ACC112 (cell line): ENCODE results near the gene IGFBPL1.
"Not testable (repeated sequence)": the region's sequence is repeated elsewhere in the genome, so short reads cannot be mapped to it uniquely, and the experiment has no call there.

Experiments
- H2AFZ ChIP-seq: fragments of 200-600 bp; sonication (generic); one replicate; pipeline ENCODE4 v1.6.0; 2017; ENCODE audit warnings: antibody characterized with exemption, low read length; ENCODE audit not compliant: unreplicated experiment
- H3K27ac ChIP-seq: fragments of 200-600 bp; sonication (generic); 2 replicates; pipeline ENCODE4 v1.5.1; 2014; ENCODE audit warnings: low read depth, mild to moderate bottlenecking, antibody characterized with exemption, low read length, moderate library complexity
- H3K27me3 ChIP-seq: fragments of 200-600 bp; sonication (generic); 2 replicates; pipeline ENCODE4 v1.6.1; 2014; ENCODE audit warnings: mild to moderate bottlenecking, antibody characterized with exemption, low read length, moderate library complexity, mixed read lengths; ENCODE audit not compliant: insufficient read depth
- H3K36me3 ChIP-seq: fragments of 200-600 bp; sonication (generic); 2 replicates; pipeline ENCODE4 v1.6.1; 2016; ENCODE audit warnings: mild to moderate bottlenecking, antibody characterized with exemption, low read length, moderate library complexity, mixed read lengths; ENCODE audit not compliant: insufficient read depth
- H3K4me1 ChIP-seq: fragments of 200-600 bp; sonication (generic); one replicate; pipeline ENCODE4 v1.6.1; 2016; ENCODE audit warnings: low read length, mixed read lengths; ENCODE audit not compliant: insufficient read depth, unreplicated experiment, control insufficient read depth
- H3K4me3 ChIP-seq: fragments of 200-600 bp; sonication (generic); 2 replicates; pipeline ENCODE4 v1.5.1; 2014; ENCODE audit warnings: mild to moderate bottlenecking, low read depth, low read length
- H3K79me2 ChIP-seq: fragments of 200-600 bp; sonication (generic); one replicate; pipeline ENCODE4 v1.6.0; 2016; ENCODE audit warnings: low read length; ENCODE audit not compliant: control insufficient read depth, unreplicated experiment, insufficient read depth

IGFBPL1 gene

GRCh38 chr9:38387751-38388150, 36.5 kb downstream of the IGFBPL1 start:
- Histone ChIP-seq H3K79me2 (peaks cover 2% of the 10 kb centered on the region), H3K27ac (no peak overlapping the region), H2AFZ (no peak overlapping the region), H3K4me1 (no peaks in the 10 kb centered on the region), H3K27me3 (peaks cover 6% of the 10 kb centered on the region; the same call in 1 of the 2 replicates), H3K36me3 (no peaks in the 10 kb centered on the region), H3K4me3 (no peak overlapping the region)

DNA sequence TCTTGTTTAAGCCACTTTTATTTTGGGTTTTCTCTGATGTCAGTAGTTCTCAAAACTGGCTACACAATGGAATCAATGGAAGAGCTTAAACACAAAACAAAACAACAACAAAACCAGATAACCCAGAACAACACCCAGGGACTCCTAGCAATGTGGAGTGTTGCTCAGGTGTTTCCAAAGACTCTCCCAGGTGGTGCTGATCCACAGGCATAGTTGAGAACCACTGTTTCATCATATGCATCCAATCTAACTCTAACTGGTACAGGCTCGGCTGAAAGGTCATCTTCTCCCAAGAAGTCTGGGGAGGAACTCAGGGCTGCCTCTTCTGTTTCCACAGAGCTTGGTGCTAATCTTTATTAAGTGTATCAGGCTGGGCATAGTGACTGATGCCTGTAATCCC, 37.2 kb downstream of the IGFBPL1 start:
- Histone ChIP-seq H3K4me3 (no peak overlapping the region), H3K4me1 (no peaks in the 10 kb centered on the region), H2AFZ (no peak overlapping the region), H3K79me2 (no peaks in the 10 kb centered on the region), H3K27ac (no peak overlapping the region), H3K27me3 (peaks cover 6% of the 10 kb centered on the region; the same call in 1 of the 2 replicates), H3K36me3 (no peaks in the 10 kb centered on the region)

GRCh38 chr9:38386319-38386895, 37.8 kb downstream of the IGFBPL1 start:
- Histone ChIP-seq H3K4me3 (no peak overlapping the region), H3K36me3 (no peaks in the 10 kb centered on the region), H3K27me3 (peaks cover 6% of the 10 kb centered on the region; the same call in 1 of the 2 replicates), H3K27ac (no peak overlapping the region), H2AFZ (no peak overlapping the region), H3K79me2 (no peaks in the 10 kb centered on the region), H3K4me1 (no peaks in the 10 kb centered on the region)

DNA sequence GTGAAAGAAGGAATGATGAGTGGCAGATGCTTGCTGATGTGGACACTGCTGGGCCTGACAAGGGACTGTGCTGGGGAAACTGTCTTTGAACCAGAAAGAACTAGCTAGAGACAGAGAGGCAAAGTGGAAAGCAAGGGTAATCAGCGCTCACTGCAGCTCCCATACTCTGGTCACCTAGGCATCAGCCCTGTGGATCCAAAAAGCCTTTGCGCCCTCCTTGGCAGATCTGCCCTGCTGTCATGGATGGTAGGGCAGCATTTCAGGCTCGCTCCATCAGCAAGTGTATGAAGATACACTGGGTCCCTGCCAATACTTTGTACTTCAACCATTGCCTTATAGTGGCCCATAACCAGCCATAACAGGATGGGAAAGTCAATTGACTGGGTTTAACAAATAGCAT, 38.4 kb downstream of the IGFBPL1 start:
- H2AFZ ChIP-seq: no peak overlapping the region
- no peaks in the 10 kb centered on the region for H3K79me2 ChIP-seq
- H3K4me3 ChIP-seq: no peak overlapping the region
- H3K27ac ChIP-seq: no peak overlapping the region
- H3K4me1 ChIP-seq: no peaks in the 10 kb centered on the region
- H3K27me3 ChIP-seq: peaks cover 6% of the 10 kb centered on the region; the same call in 1 of the 2 replicates
- H3K36me3 ChIP-seq: no peaks in the 10 kb centered on the region

DNA sequence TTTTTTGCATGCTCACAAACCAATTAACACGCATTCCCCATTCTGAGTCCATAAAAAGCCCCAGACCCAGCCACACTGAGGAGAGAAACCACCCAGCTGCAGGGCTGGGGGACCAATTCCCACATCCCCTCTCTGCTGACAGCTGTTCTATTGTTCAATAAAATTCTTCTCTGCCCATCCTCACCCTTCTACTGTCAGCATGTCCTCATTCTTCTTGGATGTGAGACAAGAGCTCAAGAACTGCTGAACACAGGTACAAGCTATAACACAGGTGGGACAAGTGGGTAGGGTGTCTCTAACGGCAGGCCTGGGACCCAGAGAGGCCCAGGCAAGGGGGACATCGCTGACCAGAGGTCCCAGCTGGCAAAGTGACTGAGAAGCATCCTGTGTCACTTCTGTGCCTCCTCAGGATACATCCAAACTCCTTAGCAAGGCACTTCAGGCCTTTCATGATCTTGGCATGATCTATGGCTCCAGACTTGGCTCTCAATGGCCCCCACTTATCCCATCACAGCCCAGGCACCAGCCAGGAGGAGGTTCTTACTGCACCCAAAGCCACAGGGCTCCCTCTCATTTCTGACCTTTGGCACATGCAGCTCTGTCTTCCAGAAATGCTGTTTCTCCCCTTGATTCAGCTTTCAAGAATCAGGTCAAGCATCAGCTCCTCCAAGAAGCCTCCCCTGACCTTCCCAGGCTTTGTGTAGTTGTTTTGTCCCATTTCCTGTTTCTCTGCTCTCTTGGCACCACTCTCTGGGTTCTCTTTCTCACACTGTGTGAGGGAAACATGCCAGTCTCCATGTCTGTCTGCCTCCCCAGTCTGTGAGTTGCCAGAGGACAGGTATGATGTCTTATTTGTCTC, 39.0 kb downstream of the IGFBPL1 start:
- Histone ChIP-seq H3K36me3 (no peaks in the 10 kb centered on the region), H3K4me1 (no peaks in the 10 kb centered on the region), H3K79me2 (no peaks in the 10 kb centered on the region), H2AFZ (no peak overlapping the region), H3K27ac (no peak overlapping the region), H3K27me3 (peaks cover 6% of the 10 kb centered on the region; the same call in 1 of the 2 replicates), H3K4me3 (no peak overlapping the region)

DNA sequence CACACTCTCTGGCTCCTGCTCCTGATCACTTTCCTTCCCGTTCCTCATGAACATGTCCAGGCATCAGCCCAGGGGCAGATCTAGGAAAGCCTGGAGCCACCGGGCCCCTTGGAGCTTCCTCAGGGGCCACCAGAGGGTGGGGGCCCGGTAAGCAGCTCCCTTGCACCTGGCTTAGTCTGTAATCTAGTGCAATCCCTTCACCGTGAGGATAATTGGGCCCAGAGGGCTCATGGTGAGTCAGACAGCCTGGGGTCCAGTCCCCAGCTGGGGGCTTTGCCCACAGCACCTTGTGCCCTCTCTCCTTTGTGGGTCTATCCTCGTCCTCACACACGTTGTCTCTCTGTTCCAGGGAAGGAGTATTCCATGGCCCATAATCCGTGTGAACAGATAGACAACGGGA, 42.1 kb downstream of the IGFBPL1 start:
- Histone ChIP-seq H3K79me2 (no peaks in the 10 kb centered on the region), H3K27ac (no peak overlapping the region), H3K4me3 (no peak overlapping the region), H3K27me3 (peaks cover 6% of the 10 kb centered on the region), H3K36me3 (no peaks in the 10 kb centered on the region), H2AFZ (no peak overlapping the region), H3K4me1 (no peaks in the 10 kb centered on the region)

GRCh38 chr9:38380872-38381534, 43.3 kb downstream of the IGFBPL1 start:
- no peak overlapping the region for H2AFZ ChIP-seq
- no peak overlapping the region for H3K27ac ChIP-seq
- H3K79me2 ChIP-seq: no peaks in the 10 kb centered on the region
- no peaks in the 10 kb centered on the region for H3K4me1 ChIP-seq
- H3K36me3 ChIP-seq: no peaks in the 10 kb centered on the region
- no peak overlapping the region for H3K4me3 ChIP-seq
- H3K27me3 ChIP-seq: peaks cover 8% of the 10 kb centered on the region

GRCh38 chr9:38380230-38380871, 43.9 kb downstream of the IGFBPL1 start:
- no peaks in the 10 kb centered on the region for H3K79me2 ChIP-seq
- no peaks in the 10 kb centered on the region for H3K36me3 ChIP-seq
- no peak overlapping the region for H2AFZ ChIP-seq
- H3K27ac ChIP-seq: no peak overlapping the region
- no peak overlapping the region for H3K4me3 ChIP-seq
- peaks cover 11% of the 10 kb centered on the region for H3K27me3 ChIP-seq
- H3K4me1 ChIP-seq: no peaks in the 10 kb centered on the region

GRCh38 chr9:38377336-38378083, 46.7 kb downstream of the IGFBPL1 start:
- not testable (repeated sequence) for H2AFZ ChIP-seq, H3K4me1 ChIP-seq, H3K27ac ChIP-seq, H3K79me2 ChIP-seq, H3K36me3 ChIP-seq, H3K4me3 ChIP-seq
- H3K27me3 ChIP-seq: peaks cover 23% of the 10 kb centered on the region
